ENCODE measurements around the gene SH2D3C.

Gene SH2D3C

GRCh38 chr9:127694890-127695720, 83.4 kb downstream of the SH2D3C start:
- no peak for DNase-seq

- DNase-seq: no peak
Measured at GRCh38 chr9:127693697-127694096, 84.8 kb downstream of the SH2D3C start.

GRCh38 chr9:127693143-127693542, 85.3 kb downstream of the SH2D3C start:
- no peak for DNase-seq

GRCh38 chr9:127692071-127692470, 86.4 kb downstream of the SH2D3C start:
- DNase-seq: no peak

- DNase-seq: no peak
Measured at GRCh38 chr9:127690735-127691134, 87.7 kb downstream of the SH2D3C start.

GRCh38 chr9:127689329-127690000, 89.0 kb downstream of the SH2D3C start:
- no peak for DNase-seq

Measured in NCI-H2081 (cell line).